ENCODE results near the gene ANAPC1.
"Not testable (repeated sequence)": the region's sequence is repeated elsewhere in the genome, so short reads cannot be mapped to it uniquely, and the experiment has no call there.

DNA sequence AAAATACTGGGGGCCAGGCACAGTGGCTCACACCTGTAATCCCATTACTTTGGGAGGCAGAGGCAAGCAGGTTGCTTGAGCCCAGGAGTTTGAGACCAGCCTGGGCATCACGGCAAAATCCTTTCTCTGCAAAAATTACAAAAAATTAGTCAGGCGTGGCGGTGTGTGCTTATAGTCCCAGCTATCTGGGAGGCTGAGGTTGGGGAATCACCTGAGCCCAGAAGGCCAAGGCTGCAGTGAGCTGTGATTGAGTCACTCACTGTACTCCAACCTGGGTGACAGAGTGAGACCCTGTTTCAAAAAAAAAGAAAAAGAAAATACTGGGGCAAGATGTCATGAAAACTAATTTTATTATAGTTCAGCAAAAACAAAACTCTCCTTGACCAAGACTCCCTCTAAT is 24.0 kb downstream of the ANAPC1 start:
- TF ChIP-seq, protein P1, sequence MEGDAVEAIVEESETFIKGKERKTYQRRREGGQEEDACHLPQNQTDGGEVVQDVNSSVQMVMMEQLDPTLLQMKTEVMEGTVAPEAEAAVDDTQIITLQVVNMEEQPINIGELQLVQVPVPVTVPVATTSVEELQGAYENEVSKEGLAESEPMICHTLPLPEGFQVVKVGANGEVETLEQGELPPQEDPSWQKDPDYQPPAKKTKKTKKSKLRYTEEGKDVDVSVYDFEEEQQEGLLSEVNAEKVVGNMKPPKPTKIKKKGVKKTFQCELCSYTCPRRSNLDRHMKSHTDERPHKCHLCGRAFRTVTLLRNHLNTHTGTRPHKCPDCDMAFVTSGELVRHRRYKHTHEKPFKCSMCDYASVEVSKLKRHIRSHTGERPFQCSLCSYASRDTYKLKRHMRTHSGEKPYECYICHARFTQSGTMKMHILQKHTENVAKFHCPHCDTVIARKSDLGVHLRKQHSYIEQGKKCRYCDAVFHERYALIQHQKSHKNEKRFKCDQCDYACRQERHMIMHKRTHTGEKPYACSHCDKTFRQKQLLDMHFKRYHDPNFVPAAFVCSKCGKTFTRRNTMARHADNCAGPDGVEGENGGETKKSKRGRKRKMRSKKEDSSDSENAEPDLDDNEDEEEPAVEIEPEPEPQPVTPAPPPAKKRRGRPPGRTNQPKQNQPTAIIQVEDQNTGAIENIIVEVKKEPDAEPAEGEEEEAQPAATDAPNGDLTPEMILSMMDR (IDR thresholded peaks at IDR 0.05; ENCODE audit: insufficient read depth, low read length, poor library complexity, severe bottlenecking), result not testable (repeated sequence)
- TF ChIP-seq EZH2phosphoT487 (conservative IDR thresholded peaks at IDR 0.05; ENCODE audit: low read length), result not testable (repeated sequence)
